ENCODE data around the gene FAM222A.
"Not testable (repeated sequence)": the region's sequence is repeated elsewhere in the genome, so short reads cannot be mapped to it uniquely, and the experiment has no call there.

Gene FAM222A

DNA sequence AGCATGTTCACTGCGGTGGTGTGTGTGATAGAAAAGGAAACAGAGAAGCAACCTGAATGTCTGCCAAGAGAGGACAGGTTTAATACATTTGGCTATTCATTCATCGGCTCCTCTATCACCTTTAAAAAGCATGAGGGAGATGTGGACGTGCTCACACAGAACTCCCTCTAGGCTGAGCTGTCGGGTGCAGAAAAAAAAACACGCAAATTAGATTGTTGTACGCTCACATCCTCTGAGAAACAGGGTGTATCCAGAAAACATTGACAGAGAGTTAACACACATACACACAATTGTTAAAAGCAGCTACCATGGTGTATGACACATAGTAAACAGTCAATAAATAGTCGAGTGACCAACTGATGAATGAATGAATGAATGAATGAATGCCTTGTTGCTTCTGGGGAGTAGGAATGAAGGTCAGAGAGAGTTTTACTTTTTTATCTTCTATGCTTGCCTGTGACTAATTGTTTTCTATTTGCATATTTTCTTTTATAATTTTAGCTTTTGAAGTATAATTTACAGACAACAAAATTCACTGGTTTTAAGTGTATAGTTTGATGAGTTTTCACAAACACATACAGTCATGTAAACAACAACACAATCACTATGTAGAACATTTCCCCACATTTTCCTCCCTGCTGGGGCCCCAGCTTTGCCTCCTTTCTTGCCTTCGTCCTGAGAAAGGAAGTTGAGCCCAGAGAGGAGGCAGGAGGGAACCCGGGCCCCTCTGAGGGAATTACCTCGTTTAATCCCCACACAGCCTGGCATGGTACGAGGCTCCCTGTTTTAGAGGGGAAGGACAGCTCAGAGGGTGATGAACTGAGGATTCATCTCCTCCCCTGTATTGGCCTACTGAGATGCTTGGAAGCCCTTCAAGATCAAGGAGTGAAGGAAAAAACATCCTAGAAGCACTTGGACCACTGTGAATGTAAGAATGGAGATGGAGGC lies 19.7 kb upstream of the FAM222A start:
- no peak for DNase-seq

DNA sequence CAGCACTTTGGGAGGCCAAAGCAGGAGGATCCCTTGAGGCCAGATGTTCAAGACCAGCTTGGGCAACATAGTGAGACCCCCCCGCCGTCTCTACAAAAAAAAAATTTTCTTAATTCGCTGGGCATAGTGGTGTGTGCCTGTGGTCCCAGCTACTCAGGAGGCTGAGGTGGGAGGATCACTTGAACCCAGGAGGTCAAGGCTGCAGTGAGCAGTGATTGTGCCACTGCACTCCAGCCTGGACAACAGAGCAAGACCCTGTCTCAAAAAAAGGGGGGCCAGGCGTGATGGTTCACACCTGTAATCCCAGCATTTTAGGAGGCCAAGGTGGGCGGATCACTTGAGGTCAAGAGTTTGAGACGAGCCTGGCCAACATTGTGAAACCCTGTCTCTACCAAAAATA lies 19.0 kb upstream of the FAM222A start:
- not testable (repeated sequence) for DNase-seq

- DNase-seq: no peak
Observed at GRCh38 chr12:109695416-109695815, 18.2 kb upstream of the FAM222A start.

DNA sequence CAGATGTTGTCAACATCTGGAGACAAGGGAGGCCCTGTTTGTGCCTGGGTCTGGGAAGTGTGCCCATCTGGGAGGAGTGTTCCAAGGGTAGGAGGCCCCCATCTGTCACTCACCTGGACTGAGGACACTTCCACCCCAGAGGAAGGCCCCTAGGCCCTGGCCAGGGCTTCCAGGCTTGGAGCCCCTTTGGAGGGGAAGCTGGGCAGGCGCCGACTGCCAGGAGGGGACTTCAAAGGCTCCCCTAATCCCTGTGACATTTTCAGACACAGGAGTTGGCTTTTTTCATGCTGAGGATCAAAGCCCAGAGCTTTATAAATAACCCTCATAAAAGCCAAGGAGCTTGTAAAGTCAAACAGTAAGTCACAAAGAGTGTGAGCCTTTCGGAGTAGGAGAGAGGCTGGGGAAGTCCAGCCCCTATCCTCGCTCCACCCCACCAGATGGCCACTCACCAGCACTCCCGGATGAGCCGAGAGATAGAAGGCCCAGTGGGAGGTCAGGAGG lies 17.6 kb upstream of the FAM222A start:
- DNase-seq: no peak

DNA sequence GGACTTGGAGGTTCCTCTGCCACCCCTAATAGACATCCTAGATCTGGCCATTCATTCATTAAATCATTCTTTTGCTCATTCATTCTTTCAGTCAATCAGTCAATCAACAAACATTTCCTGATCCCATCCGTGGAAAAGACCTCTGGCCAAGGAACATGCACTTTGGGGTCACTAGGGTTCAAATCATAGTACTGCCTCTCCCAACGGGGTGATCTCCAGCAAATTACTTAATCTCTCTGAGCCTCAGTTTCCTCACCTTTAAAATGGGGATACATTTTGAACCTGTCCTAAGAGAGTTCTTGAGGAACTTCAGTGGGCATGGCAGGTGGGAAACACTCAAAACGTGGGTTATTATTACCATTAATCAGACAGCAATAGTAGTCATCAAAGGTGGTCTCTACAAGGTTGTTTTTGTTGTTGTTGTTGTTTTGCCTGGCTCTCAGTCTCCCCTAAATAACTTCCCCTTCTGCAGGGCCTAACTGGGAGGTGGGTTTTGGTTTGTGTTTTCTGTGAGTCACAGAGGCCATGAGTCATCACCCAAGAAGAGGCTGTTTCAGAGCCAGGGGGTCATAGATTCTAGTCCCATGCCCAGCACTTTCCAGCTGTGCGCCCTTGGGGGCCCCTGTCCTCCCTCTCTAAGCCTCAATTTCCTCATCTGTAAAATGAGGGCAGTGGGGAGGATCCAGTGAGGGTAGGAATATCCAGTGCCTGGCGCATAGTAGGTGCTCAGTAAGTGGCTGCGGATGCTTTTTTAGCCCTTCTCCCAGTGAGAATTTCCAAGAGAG lies 16.9 kb upstream of the FAM222A start:
- DNase-seq: no peak

DNA sequence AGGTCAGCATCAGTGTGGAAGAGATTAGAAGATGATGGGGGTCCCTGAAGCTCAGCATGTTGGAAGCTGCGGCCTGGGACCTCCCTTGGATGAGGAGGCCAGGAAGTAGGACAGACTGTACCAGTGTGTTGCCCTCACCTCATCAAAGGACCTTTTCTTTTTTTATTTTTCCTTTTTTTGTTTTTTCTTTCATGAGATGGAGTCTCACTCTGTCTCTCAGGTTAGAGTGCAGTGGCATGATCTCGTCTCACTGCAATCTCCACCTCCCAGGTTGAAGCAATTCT lies 16.4 kb upstream of the FAM222A start:
- no peak for DNase-seq

DNA sequence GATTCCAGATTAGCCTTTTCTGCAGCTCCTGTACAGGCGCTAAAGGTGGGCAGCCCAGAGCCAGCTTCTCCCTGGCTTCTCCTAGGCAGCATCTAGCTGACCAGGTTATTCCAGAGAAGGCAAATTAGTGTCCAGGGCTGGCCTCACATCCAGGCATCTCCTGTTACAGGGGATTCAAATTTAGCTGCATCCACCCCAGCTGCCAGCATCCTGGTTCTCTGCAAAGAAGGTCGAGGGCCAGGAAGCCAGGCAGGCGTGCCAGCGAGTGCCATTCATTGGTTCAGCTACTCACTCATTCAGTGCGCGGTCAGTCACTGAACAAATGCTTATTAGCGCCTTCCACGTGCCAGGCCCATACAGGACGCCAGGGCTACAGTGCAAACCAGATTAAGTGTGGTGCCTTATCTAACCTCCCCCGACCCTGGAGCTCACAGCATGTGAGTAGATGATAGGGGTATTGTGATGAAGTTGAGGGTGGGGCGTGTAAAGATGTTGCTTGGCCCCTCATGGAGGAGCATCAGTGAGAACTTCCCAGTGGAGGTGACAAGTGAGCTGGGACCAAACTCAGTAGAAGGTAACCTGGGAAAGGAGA lies 15.7 kb upstream of the FAM222A start:
- DNase-seq: no peak

DNA sequence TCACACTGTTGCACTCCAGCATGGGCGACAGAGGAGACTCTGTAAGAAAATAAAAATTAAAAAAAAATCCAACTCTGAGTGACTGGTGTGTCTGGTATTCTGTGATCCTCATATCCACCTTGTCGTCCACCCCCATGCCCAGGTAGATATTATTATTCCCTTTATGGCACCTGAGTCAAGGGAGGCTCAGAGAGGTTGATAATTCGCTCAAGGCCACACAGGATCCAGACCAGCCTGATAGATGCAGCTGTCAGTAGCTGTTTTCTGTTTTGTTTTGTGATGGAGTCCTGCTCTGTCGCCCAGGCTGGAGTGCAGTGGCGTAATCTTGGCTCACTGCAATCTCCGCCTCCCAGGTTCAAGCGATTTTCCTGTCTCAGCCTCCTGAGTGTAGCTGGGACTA lies 14.8 kb upstream of the FAM222A start:
- no peak for DNase-seq

- no peak for DNase-seq
Observed at GRCh38 chr12:109701064-109701463, 12.6 kb upstream of the FAM222A start.

DNA sequence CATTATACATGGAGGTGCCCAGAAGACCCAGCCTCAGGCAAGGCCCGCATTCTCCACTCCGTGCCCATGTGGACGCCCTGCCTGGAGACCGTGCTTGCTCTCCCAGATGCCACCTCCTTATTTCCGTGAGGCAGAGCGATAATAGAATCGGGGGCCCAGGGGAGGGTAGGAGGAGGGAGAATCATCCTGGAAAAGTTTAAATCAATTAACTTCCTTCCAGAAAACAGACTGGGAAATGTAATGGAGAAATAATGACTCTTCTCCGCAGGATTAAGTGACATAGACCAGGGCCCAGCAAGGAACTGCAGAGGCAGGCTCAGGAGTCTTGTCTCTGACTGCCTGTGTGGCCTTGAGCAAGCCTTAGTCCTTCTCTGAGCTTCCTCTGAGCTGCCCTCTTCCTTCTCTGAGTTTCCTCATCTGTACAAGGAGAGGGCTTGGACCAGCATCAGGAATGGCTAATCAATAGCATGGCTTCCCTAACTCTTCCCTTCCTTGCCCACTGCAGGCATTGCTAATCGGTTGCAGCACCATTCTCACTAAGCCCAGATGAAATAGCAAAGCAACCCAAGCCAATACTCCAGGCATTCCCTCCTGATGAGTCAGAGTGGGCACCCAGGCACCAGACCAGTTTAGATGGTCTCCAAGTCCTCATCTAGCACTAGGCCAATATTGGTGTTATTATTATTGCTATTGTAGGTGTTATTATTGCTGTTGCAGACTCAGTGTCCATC lies 11.3 kb upstream of the FAM222A start:
- no peak for DNase-seq

GRCh38 chr12:109703684-109704083 lies 9.9 kb upstream of the FAM222A start:
- no peak for DNase-seq

- no peak for DNase-seq
Observed at GRCh38 chr12:109704371-109705098, 9.1 kb upstream of the FAM222A start.

- no peak for DNase-seq
Observed at GRCh38 chr12:109705291-109705690, 8.3 kb upstream of the FAM222A start.

GRCh38 chr12:109706398-109706746 lies 7.3 kb upstream of the FAM222A start:
- DNase-seq: no peak

DNA sequence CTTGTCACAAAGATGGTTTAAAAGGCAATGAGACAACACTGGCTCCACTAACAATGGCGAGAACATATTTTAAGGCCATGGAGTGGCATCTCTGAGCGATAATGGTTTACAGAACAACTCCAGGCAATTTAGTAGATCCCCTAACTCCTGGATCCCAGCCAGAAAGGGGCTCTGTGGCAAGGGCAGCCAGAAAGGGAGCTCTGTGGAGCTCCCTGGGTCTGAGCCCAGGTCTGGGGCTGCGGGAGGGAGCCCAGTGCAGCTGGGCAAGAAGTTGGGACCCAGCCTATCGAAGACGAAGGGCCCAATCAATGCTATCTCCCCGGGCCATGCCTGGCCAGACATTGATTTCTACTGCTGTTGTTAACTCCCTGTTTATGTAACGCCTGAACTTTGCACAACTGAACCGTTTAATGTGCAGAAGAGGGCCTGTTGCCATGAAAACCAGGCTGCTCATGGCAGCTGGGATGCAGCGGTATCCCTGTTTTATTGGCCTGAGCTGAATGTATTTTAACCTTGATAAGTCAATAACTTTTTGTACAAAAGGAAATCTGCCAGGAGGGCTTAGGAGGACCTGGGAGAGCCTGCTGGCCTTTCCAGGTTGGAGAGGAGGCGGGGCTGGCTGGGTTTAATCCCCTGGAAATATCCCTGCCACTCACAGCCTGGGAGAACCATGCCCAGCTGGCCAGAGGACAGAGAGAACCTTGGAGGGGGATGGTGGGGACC lies 6.7 kb upstream of the FAM222A start:
- DNase-seq: no peak

DNA sequence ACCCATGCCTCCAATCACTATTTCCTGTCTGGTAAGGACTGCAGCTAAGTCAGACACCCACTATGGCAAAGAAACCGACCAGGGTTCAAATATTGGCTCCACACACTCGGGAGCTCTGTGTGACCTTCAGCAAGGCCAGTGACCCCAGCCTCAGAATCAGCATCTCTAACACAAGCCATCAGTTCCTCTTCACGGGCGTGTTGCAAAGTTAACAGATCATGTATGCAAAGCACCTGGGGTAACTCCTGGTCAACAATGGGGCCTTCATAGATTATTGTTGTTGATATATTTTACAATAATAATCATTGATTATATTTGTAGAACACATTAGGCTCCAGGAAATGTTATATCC lies 6.2 kb upstream of the FAM222A start:
- no peak for DNase-seq

DNA sequence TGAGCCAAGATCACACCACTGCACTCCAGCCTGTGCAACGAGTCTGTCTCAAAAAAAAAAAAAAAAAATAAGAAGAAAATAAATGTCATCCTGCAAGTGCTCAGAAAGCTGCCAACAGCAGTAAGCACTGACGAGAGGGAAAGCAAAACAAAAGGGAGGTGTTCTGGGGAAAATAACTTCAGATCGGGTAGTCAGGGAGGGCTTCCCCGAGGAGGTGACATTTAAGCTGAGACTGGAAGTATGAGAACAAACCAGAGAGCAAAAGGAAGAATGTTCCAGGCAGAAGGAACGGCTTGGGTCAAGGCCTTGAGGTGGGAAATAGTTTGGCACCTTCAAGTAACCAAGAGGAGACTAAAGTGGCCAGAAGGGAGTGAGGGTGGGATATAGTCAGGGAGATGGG lies 4.7 kb upstream of the FAM222A start:
- DNase-seq: no peak

- DNase-seq: no peak
Observed at GRCh38 chr12:109709401-109709991, 4.1 kb upstream of the FAM222A start.

DNA sequence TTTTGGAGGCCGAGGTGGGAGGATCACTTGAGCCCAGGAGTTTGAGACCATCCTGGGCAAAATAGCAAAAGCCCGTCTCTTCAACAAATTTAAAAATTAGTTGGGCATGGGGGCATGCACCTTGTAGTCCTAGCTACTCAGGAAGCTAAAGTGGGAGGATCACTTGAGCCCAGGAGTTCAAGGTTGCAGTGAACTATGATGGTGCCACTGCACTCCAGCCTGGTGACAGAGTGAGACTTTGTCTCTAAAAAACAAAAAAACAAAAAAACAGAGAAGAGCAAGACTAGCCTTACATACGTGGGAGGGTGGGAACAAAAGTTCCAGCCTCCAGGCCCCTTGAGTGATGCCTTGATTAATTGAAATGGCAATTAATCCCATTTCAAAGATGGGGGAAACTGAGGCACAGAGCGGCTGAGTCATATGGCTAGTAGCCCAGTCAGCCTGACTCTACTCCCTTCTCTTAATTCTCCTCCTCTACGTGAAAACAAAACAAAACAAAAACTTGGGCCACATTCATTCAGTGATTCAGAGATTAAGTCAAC lies 3.3 kb upstream of the FAM222A start:
- no peak for DNase-seq

DNA sequence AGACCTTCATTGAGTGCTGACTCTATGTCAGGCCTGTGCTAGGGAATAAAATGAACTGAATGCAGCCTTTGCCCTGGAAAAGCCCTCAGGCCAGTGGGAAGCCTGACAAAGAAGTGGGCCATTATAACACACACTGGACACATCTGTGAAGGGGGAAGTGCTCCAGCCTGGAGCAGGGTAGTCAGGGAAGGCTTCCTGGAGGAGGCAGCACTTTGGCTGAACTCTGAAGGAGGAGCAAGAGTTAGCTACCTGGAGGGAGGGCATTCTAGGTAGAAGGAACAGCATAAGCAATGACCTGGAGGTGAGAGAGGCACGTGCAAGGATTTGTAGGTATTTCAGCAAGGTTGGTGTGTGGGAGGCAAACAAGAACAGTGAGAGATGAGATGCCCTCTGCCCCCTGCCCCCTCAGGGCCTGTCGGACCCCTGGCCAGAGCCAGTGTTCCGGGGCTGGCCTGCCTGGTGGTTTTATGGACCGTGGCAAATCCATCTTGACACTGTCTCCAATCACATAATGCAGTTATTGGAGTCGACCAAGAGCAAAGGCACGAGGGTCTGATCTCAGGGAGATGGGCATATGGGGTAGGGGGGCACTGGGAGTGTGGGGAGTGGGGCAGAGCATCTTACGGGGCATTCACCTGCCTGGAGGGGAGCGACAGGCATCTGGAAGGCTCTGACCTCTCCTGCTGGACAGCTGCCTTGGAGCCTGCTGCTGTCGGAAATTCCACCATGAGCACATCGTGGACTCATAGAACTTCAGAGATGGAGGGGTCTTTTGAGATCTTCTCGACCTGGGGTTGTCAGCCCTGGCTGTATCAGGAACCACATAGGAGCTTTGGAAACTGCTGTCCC lies 2.7 kb upstream of the FAM222A start:
- DNase-seq: no peak

Measured in NCI-H2107 (cell line).